Measurements from ENCODE around the gene ALLC. TPM values are rescaled to one million over a fixed set of nuclear protein-coding genes. Genes with fewer than 3 reads are reported as not detected.
A peak's percentile ranks its signal among the peaks of the same experiment; 100 is the strongest.
"Not testable (repeated sequence)": the region's sequence is repeated elsewhere in the genome, so short reads cannot be mapped to it uniquely, and the experiment has no call there.

Gene ALLC
- total RNA-seq, 1 experiment from 2014 or later: not detected

- no peak overlapping the region for H3K4me3 ChIP-seq
- peak in 1 of 2 experiments; percentile 30 for DNase-seq (ENCODE audit: low read depth in 1 of 2, low spot score in 2 of 2)
These were observed 26.7 kb upstream of the ALLC start for GRCh38 chr2:3631161-3631850.

GRCh38 chr2:3631851-3632659 is 25.9 kb upstream of the ALLC start:
- Histone ChIP-seq H3K27ac (no peak overlapping the region), H3K27me3 (replicated peaks) (no peaks in the 10 kb centered on the region), H3K4me3 (no peak overlapping the region), H3K36me3 (no peaks in the 10 kb centered on the region), H3K4me1 (replicated peaks) (no peaks in the 10 kb centered on the region), H3K9me3 (replicated peaks) (no peaks in the 10 kb centered on the region)
- DNase-seq (ENCODE audit: low read depth in 1 of 2, low spot score in 2 of 2): peak in 1 of 2 experiments; percentile 39

More at GRCh38 chr2:3631161-3631850, 26.7 kb upstream of the ALLC start:
- Histone ChIP-seq H3K27ac (no peak overlapping the region), H3K4me1 (replicated peaks) (peaks cover 6% of the 10 kb centered on the region), H3K36me3 (no peaks in the 10 kb centered on the region), H3K27me3 (replicated peaks) (no peaks in the 10 kb centered on the region), H3K9me3 (replicated peaks) (no peaks in the 10 kb centered on the region)

GRCh38 chr2:3633089-3633981 is 24.7 kb upstream of the ALLC start:
- Histone ChIP-seq H3K36me3 (no peaks in the 10 kb centered on the region), H3K27me3 (replicated peaks) (no peaks in the 10 kb centered on the region), H3K9me3 (replicated peaks) (no peaks in the 10 kb centered on the region), H3K4me3 (no peak overlapping the region), H3K4me1 (replicated peaks) (no peaks in the 10 kb centered on the region), H3K27ac (no peak overlapping the region)
- peak in 1 of 2 experiments; percentile 36 for DNase-seq (ENCODE audit: low read depth in 1 of 2, low spot score in 2 of 2)

GRCh38 chr2:3633982-3634595 is 23.9 kb upstream of the ALLC start:
- Histone ChIP-seq H3K36me3 (no peaks in the 10 kb centered on the region), H3K27me3 (replicated peaks) (no peaks in the 10 kb centered on the region), H3K4me3 (no peak overlapping the region), H3K9me3 (replicated peaks) (no peaks in the 10 kb centered on the region), H3K4me1 (replicated peaks) (no peaks in the 10 kb centered on the region), H3K27ac (no peak overlapping the region)
- peak in 1 of 2 experiments; percentile 36 for DNase-seq (ENCODE audit: low read depth in 1 of 2, low spot score in 2 of 2)

GRCh38 chr2:3634596-3635121 is 23.3 kb upstream of the ALLC start:
- Histone ChIP-seq H3K4me1 (replicated peaks) (no peaks in the 10 kb centered on the region), H3K27ac (no peak overlapping the region), H3K36me3 (no peaks in the 10 kb centered on the region), H3K27me3 (replicated peaks) (no peaks in the 10 kb centered on the region), H3K9me3 (replicated peaks) (no peaks in the 10 kb centered on the region), H3K4me3 (no peak overlapping the region)
- peak in 1 of 2 experiments; percentile 42 for DNase-seq (ENCODE audit: low read depth in 1 of 2, low spot score in 2 of 2)

GRCh38 chr2:3635171-3635974 is 22.6 kb upstream of the ALLC start:
- no peak overlapping the region for H3K4me3 ChIP-seq
- H3K36me3 ChIP-seq: no peaks in the 10 kb centered on the region
- peak in 1 of 2 experiments; percentile 36 for DNase-seq (ENCODE audit: low read depth in 1 of 2, low spot score in 2 of 2)
- H3K9me3 ChIP-seq (replicated peaks): no peaks in the 10 kb centered on the region
- no peaks in the 10 kb centered on the region for H3K4me1 ChIP-seq (replicated peaks)
- H3K27me3 ChIP-seq (replicated peaks): no peaks in the 10 kb centered on the region
- no peak overlapping the region for H3K27ac ChIP-seq

- not testable (repeated sequence) for H3K9me3 ChIP-seq (replicated peaks); H3K27me3 ChIP-seq (replicated peaks); H3K36me3 ChIP-seq; H3K4me1 ChIP-seq (replicated peaks); H3K27ac ChIP-seq; H3K4me3 ChIP-seq
- peak in 1 of 2 experiments; percentile 19 for DNase-seq (ENCODE audit: low read depth in 1 of 2, low spot score in 2 of 2)
These were observed 22.0 kb upstream of the ALLC start for GRCh38 chr2:3635975-3636327.

GRCh38 chr2:3636586-3637310 is 21.3 kb upstream of the ALLC start:
- no peaks in the 10 kb centered on the region for H3K36me3 ChIP-seq
- H3K27me3 ChIP-seq (replicated peaks): no peaks in the 10 kb centered on the region
- H3K27ac ChIP-seq: no peak overlapping the region
- no peaks in the 10 kb centered on the region for H3K9me3 ChIP-seq (replicated peaks)
- no peak overlapping the region for H3K4me3 ChIP-seq
- H3K4me1 ChIP-seq (replicated peaks): no peaks in the 10 kb centered on the region
- DNase-seq (ENCODE audit: low read depth in 1 of 2, low spot score in 2 of 2): peak in 1 of 2 experiments; percentile 31

GRCh38 chr2:3637311-3637675 is 20.7 kb upstream of the ALLC start:
- peak in 1 of 2 experiments; percentile 2 for DNase-seq (ENCODE audit: low read depth in 1 of 2, low spot score in 2 of 2)

GRCh38 chr2:3637692-3638455 is 20.1 kb upstream of the ALLC start:
- DNase-seq (ENCODE audit: low read depth in 1 of 2, low spot score in 2 of 2): peak in 1 of 2 experiments; percentile 31
- Histone ChIP-seq H3K9me3 (replicated peaks) (no peaks in the 10 kb centered on the region), H3K4me1 (replicated peaks) (no peaks in the 10 kb centered on the region), H3K4me3 (no peak overlapping the region), H3K27me3 (replicated peaks) (no peaks in the 10 kb centered on the region), H3K27ac (no peak overlapping the region), H3K36me3 (no peaks in the 10 kb centered on the region)

More at GRCh38 chr2:3637311-3637675, 20.7 kb upstream of the ALLC start:
- H3K9me3 ChIP-seq (replicated peaks): no peaks in the 10 kb centered on the region
- no peaks in the 10 kb centered on the region for H3K36me3 ChIP-seq
- H3K27ac ChIP-seq: no peak overlapping the region
- H3K4me1 ChIP-seq (replicated peaks): no peaks in the 10 kb centered on the region
- no peak overlapping the region for H3K4me3 ChIP-seq
- H3K27me3 ChIP-seq (replicated peaks): no peaks in the 10 kb centered on the region

GRCh38 chr2:3638456-3638810 is 19.6 kb upstream of the ALLC start:
- H3K9me3 ChIP-seq (replicated peaks): no peaks in the 10 kb centered on the region
- no peaks in the 10 kb centered on the region for H3K27me3 ChIP-seq (replicated peaks)
- no peak overlapping the region for H3K4me3 ChIP-seq
- no peak overlapping the region for H3K27ac ChIP-seq
- peak in 1 of 2 experiments; percentile 34 for DNase-seq (ENCODE audit: low read depth in 1 of 2, low spot score in 2 of 2)
- H3K4me1 ChIP-seq (replicated peaks): no peaks in the 10 kb centered on the region
- H3K36me3 ChIP-seq: no peaks in the 10 kb centered on the region
